22Rv1 (cell line): ENCODE data around the gene ANP32B.

ENCODE experiments used
- ZFX ChIP-seq: fragments of 450-650 bp; IDR thresholded peaks from 2 replicates; pipeline ENCODE4 v1.6.1; 2017; ENCODE audit warnings: antibody characterized with exemption, borderline replicate concordance
- TF ChIP-seq, protein P1 (sequence below): fragments of 450-650 bp; IDR thresholded peaks from 2 replicates; pipeline ENCODE4 v1.5.1; 2017; ENCODE audit warnings: mild to moderate bottlenecking

DNA sequence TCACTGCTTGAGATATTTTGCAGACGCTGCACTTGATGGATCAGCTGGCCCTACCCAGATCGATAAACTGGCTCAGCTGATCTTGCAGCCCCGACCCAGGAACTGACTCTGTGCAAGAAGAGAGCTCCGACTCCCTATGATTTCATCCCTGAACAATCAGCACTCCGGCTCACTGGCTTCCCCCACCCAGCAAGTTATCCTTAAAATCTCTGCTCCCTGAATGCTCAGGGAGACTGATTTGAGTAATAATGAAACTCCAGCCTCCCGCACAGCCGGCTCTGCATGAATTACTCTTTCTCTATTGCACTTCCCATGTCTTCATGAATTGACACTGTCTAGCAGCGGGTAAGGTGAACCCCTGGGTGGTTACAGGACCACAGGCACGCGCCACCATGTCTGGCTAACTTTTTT lies 56.5 kb downstream of the ANP32B start:
- TF ChIP-seq, protein P1, sequence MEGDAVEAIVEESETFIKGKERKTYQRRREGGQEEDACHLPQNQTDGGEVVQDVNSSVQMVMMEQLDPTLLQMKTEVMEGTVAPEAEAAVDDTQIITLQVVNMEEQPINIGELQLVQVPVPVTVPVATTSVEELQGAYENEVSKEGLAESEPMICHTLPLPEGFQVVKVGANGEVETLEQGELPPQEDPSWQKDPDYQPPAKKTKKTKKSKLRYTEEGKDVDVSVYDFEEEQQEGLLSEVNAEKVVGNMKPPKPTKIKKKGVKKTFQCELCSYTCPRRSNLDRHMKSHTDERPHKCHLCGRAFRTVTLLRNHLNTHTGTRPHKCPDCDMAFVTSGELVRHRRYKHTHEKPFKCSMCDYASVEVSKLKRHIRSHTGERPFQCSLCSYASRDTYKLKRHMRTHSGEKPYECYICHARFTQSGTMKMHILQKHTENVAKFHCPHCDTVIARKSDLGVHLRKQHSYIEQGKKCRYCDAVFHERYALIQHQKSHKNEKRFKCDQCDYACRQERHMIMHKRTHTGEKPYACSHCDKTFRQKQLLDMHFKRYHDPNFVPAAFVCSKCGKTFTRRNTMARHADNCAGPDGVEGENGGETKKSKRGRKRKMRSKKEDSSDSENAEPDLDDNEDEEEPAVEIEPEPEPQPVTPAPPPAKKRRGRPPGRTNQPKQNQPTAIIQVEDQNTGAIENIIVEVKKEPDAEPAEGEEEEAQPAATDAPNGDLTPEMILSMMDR, result no peak
- no peak for TF ChIP-seq ZFX
